HepG2 (cell line): ENCODE results near the gene MROH2A.

Source experiments
- MYC ChIP-seq: sonication (generic); formaldehyde crosslinking; IDR thresholded peaks from 2 replicates; pipeline ENCODE4 v1.9.0; 2021; ENCODE audit warnings: missing genetic modification reagents, borderline replicate concordance
- NFYB ChIP-seq: sonication (generic); formaldehyde crosslinking; IDR thresholded peaks from 2 replicates; pipeline ENCODE4 v1.4.0; 2020; ENCODE audit warnings: missing genetic modification reagents
- ZNF652 ChIP-seq: IDR thresholded peaks from 2 replicates; pipeline ENCODE4 v1.6.1; 2016; ENCODE audit warnings: low read depth, borderline replicate concordance
- TF ChIP-seq, protein P1 (sequence below): sonication (generic); formaldehyde crosslinking; IDR thresholded peaks from 2 replicates; pipeline ENCODE4 v1.5.0; 2020; ENCODE audit warnings: missing genetic modification reagents
- TF ChIP-seq, protein P2 (sequence below): sonication (generic); formaldehyde crosslinking; IDR thresholded peaks from 2 replicates; pipeline ENCODE4 v1.5.0; 2020; ENCODE audit warnings: mild to moderate bottlenecking, missing genetic modification reagents, moderate library complexity

DNA sequence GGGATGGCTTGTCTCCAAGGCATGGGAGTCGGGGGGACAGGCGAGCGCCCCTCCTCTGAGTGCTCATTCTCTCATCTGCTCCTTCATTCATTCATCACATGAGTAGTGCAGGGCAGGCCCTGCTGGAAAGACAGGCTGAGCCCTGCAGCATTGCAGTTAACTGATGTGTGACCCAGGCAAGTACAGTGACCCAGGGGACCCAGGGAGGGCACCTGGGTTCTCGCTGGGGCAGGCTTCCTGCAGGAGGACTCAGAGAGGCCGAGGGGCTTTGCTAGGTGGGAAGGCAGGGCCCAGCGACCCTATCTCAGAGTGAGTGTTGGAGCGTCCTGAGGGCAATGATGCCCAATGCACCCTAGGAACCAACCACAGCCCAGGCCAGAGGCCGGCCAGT, 45.6 kb downstream of the MROH2A start:
- TF ChIP-seq, protein P1, sequence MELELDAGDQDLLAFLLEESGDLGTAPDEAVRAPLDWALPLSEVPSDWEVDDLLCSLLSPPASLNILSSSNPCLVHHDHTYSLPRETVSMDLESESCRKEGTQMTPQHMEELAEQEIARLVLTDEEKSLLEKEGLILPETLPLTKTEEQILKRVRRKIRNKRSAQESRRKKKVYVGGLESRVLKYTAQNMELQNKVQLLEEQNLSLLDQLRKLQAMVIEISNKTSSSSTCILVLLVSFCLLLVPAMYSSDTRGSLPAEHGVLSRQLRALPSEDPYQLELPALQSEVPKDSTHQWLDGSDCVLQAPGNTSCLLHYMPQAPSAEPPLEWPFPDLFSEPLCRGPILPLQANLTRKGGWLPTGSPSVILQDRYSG (CRISPR knock-in tag): no peak
- TF ChIP-seq, protein P2, sequence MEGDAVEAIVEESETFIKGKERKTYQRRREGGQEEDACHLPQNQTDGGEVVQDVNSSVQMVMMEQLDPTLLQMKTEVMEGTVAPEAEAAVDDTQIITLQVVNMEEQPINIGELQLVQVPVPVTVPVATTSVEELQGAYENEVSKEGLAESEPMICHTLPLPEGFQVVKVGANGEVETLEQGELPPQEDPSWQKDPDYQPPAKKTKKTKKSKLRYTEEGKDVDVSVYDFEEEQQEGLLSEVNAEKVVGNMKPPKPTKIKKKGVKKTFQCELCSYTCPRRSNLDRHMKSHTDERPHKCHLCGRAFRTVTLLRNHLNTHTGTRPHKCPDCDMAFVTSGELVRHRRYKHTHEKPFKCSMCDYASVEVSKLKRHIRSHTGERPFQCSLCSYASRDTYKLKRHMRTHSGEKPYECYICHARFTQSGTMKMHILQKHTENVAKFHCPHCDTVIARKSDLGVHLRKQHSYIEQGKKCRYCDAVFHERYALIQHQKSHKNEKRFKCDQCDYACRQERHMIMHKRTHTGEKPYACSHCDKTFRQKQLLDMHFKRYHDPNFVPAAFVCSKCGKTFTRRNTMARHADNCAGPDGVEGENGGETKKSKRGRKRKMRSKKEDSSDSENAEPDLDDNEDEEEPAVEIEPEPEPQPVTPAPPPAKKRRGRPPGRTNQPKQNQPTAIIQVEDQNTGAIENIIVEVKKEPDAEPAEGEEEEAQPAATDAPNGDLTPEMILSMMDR (CRISPR knock-in tag): no peak
- TF ChIP-seq ZNF652 (CRISPR knock-in tag) (no peak), NFYB (no peak), MYC (CRISPR knock-in tag) (no peak)
